KMS-11 (cell line): ENCODE measurements around the gene SPTBN1.

Experiments
- H2AFZ ChIP-seq: fragments of 200-600 bp; sonication (generic); 2 replicates; pipeline ENCODE4 v1.6.1; 2016; ENCODE audit warnings: antibody characterized with exemption, mixed run types, low read depth
- H3K27ac ChIP-seq: fragments of 200-600 bp; sonication (generic); 2 replicates; pipeline ENCODE4 v1.6.1; 2016; ENCODE audit warnings: mild to moderate bottlenecking, mixed run types
- H3K27me3 ChIP-seq: fragments of 200-600 bp; sonication (generic); 2 replicates; pipeline ENCODE4 v1.6.1; 2017; ENCODE audit warnings: mild to moderate bottlenecking, low read depth, mixed run types, moderate library complexity; ENCODE audit not compliant: insufficient read depth
- H3K36me3 ChIP-seq: fragments of 200-600 bp; sonication (generic); 2 replicates; pipeline ENCODE4 v1.6.1; 2017; ENCODE audit warnings: mild to moderate bottlenecking, mixed run types; ENCODE audit not compliant: insufficient read depth
- H3K4me1 ChIP-seq: fragments of 200-600 bp; sonication (generic); 2 replicates; pipeline ENCODE4 v1.6.1; 2016; ENCODE audit warnings: mild to moderate bottlenecking, low read depth, mixed run types; ENCODE audit not compliant: poor library complexity, severe bottlenecking
- H3K4me2 ChIP-seq: fragments of 200-600 bp; sonication (generic); 2 replicates; pipeline ENCODE4 v1.7.0; 2016; ENCODE audit warnings: mild to moderate bottlenecking, mixed run types
- H3K4me3 ChIP-seq: fragments of 200-600 bp; sonication (generic); IDR thresholded peaks from 2 replicates; pipeline ENCODE4 v1.6.1; 2017; ENCODE audit warnings: low read depth, low read length, mixed read lengths; ENCODE audit not compliant: insufficient read depth
- H3K79me2 ChIP-seq: fragments of 200-600 bp; sonication (generic); 2 replicates; pipeline ENCODE4 v1.6.1; 2016; ENCODE audit warnings: low read depth, mixed run types; ENCODE audit not compliant: insufficient read depth
- H3K9ac ChIP-seq: fragments of 200-600 bp; sonication (generic); 2 replicates; pipeline ENCODE4 v1.6.1; 2016; ENCODE audit warnings: mild to moderate bottlenecking, mixed run types
- H4K20me1 ChIP-seq: fragments of 200-600 bp; sonication (generic); 2 replicates; pipeline ENCODE4 v1.6.1; 2016; ENCODE audit warnings: mild to moderate bottlenecking, mixed run types; ENCODE audit not compliant: insufficient read depth
- CTCF ChIP-seq: fragments of 200-600 bp; sonication (generic); conservative IDR thresholded peaks from 2 replicates; pipeline ENCODE4 v1.6.1; 2017; ENCODE audit warnings: low read depth, mild to moderate bottlenecking, antibody characterized with exemption, low read length, moderate library complexity, mixed read lengths

Gene SPTBN1

DNA sequence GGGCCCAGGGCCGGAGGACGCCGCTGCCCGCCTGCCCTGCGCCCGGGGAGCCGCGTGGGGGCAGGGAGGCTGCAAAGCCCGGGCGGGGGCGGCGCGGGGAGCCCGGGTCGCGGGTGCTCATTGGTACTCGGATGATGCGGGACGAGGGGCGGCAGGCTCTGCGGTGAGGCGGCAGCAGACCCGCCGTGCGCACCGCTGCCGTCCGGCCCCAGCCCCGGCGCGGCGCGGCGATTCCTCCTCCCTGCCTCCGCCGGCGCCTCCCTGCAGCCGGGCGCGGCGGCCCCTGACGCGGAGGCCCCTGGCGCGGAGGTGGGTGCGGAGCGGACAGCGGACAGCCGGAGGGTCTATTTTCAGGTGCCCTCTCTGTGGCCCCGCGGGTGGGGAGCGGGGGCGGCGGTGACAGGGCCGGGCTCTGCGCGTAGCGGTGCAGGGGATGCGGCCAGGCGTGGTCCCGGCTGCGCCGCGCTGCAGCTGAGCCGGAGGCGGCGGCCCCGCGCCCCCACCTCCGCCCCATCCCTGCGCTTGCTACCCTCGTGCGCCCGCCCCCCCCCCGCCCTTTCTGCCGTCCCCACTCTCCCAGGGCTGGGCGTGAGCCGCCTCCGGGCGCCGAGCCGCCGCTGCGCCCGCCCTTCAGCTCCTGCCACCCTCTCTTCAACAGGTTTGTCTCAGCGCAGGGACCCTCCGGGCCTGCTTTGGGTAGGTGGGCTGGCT is 640 bp downstream of the SPTBN1 start:
- H3K79me2 ChIP-seq: peaks cover 38% of the 10 kb centered on the region
- peak overlapping the region; percentile 41 for H3K27ac ChIP-seq
- peak overlapping the region; percentile 77 for H2AFZ ChIP-seq

DNA sequence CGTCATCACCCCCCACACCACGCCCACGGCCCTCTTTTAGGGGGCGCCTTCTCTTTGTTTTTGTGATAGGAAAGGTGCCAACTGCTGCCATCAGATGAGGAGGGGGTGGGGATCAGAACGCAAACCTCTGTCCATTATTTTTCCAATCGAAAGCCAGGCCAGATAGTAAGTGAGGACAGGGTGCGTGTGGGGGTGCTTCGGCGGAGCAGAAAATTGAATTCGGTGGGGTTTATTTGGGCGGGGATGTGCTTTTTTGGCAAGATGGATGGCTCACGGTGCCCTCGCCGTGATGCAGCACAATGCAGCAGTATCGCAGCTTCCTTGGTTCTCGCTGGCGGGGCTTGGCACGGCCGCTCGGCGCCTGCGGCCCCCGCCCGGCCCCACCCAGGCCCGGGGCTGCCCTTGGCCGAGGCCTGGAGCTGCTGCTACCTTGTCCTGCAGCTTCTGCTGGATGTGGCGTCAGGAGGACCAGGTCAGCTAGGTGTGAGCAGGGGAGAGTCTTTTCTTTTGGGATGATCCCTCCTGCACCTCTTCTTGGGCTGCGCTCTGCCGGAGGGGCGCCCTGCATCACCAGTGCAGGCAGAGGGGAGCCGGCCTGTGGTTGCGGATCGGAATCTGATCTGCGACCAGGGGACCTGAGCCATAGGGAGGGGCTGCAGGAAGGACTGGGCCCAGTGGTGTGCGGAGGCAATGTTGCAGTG is 1.3 kb downstream of the SPTBN1 start:
- Histone ChIP-seq H2AFZ (peak overlapping the region; percentile 77), H3K9ac (peak overlapping the region; percentile 66), H4K20me1 (no peaks in the 10 kb centered on the region), H3K4me1 (peaks cover 25% of the 10 kb centered on the region), H3K36me3 (no peaks in the 10 kb centered on the region), H3K79me2 (peaks cover 45% of the 10 kb centered on the region), H3K4me2 (peak overlapping the region; percentile 93), H3K4me3 (no peak overlapping the region), H3K27ac (peak overlapping the region; percentile 41), H3K27me3 (no peaks in the 10 kb centered on the region)
- no peak for TF ChIP-seq CTCF

More for the DNA sequence above, 640 bp downstream of the SPTBN1 start:
- Histone ChIP-seq H3K9ac (peak overlapping the region; percentile 66), H3K4me1 (peaks cover 25% of the 10 kb centered on the region), H3K36me3 (no peaks in the 10 kb centered on the region), H4K20me1 (no peaks in the 10 kb centered on the region), H3K4me3 (no peak overlapping the region), H3K4me2 (peak overlapping the region; percentile 93), H3K27me3 (no peaks in the 10 kb centered on the region)
- no peak for TF ChIP-seq CTCF

GRCh38 chr2:54459037-54459441 is 2.9 kb downstream of the SPTBN1 start:
- Histone ChIP-seq H3K36me3 (no peaks in the 10 kb centered on the region), H3K27ac (no peak overlapping the region), H3K27me3 (no peaks in the 10 kb centered on the region), H4K20me1 (no peaks in the 10 kb centered on the region), H3K9ac (no peak overlapping the region), H3K4me3 (peak overlapping the region; percentile 54), H2AFZ (no peak overlapping the region), H3K4me2 (peak overlapping the region; percentile 93), H3K4me1 (peaks cover 25% of the 10 kb centered on the region), H3K79me2 (peaks cover 59% of the 10 kb centered on the region)
- TF ChIP-seq CTCF: no peak

DNA sequence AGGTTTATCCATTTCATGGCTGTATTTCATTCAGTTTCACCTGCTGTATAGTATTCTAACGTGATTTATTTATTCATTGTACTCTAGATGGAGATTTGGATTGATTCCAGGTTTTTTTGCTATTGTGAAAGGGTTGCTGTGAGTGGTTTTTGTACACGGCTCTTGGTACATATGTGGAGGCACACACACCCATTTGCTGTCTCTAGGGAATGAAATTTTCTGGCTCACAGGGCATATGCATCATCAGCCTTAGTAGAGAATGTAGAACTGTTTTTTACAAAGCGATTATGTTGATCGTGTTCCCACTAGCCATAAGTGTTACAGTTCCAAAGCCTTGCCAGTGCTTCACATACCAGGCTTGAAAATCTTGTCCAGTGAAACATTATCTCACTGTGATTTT is 5.1 kb downstream of the SPTBN1 start:
- Histone ChIP-seq H3K27me3 (no peaks in the 10 kb centered on the region), H3K27ac (no peak overlapping the region), H3K4me2 (no peak overlapping the region), H4K20me1 (no peaks in the 10 kb centered on the region), H3K9ac (no peak overlapping the region), H3K4me3 (no peak overlapping the region), H3K4me1 (peaks cover 25% of the 10 kb centered on the region), H3K36me3 (no peaks in the 10 kb centered on the region), H2AFZ (no peak overlapping the region), H3K79me2 (peaks cover 65% of the 10 kb centered on the region)
- TF ChIP-seq CTCF: no peak
